BE2C (cell line): Measurements from ENCODE around the gene ANO9.

Experiments used
- DNase-seq: peaks from one replicate; pipeline ENCODE4 v3.0.0-alpha.2; 2020
- H3K27me3 ChIP-seq: fragments of 250-450 bp; sonication (Bioruptor Pico); 2 replicates; pipeline ENCODE4 v1.5.1; 2020; ENCODE audit warnings: mild to moderate bottlenecking
- H3K36me3 ChIP-seq: fragments of 250-450 bp; sonication (Bioruptor Pico); 2 replicates; pipeline ENCODE4 v1.5.1; 2020; ENCODE audit warnings: mild to moderate bottlenecking
- H3K4me1 ChIP-seq: fragments of 250-450 bp; sonication (Bioruptor Pico); 2 replicates; pipeline ENCODE4 v1.5.1; 2020
- H3K4me3 ChIP-seq: 2 replicates; pipeline ENCODE4 v1.5.1; 2011; ENCODE audit warnings: low read depth, low read length
- H3K9me3 ChIP-seq: fragments of 250-450 bp; sonication (Bioruptor Pico); 2 replicates; pipeline ENCODE4 v1.5.1; 2020
- TF ChIP-seq, protein P1 (sequence below): IDR thresholded peaks from 2 replicates; pipeline ENCODE4 v1.5.1; 2012; ENCODE audit warnings: mild to moderate bottlenecking, low read depth, low read length

The ANO9 gene

DNA sequence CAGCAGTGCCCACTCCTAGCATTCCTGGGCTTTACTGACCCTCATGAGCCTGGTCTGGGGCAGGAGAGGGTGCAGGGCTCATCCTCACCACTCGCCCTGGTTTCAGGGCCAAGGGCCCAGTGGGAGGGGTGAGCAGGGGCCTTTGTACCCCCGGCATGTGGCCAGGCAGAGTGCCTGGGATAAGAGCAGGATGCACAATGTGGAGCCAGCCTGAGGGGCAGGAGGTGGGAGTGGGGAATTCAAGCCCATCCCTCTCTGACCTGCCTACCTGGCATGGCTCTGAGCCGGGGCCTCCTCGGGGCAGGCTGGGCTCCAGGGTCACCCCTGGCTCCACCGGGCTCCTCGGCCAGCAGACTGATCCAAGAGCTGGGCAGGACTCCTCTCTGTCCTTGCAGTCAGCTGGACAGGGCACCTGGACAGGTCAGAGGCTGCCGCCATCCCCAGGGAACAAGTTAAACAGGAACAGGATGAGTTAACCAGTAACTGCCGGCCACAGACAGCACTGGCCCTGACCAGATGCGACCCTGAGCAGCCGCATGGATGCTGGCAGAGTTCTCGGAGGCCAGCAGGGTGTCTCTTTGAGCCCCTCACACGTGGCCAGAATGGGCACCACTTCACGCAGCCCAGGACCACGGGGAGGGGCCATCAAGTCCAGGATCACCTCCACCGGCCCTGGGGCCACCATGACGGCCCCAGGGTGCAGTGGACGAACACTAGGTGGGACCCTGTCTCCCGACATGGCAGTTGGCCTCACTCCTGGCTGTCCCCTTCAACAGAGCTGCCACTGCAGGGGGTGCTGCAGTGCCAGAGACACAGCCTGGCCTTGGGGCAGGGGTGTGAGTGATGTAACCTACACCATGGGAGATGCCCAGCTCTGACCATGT, 32.0 kb downstream of the ANO9 start:
- H3K36me3 ChIP-seq: no peaks in the 10 kb centered on the region
- peaks cover 4% of the 10 kb centered on the region for H3K27me3 ChIP-seq
- TF ChIP-seq, protein P1, sequence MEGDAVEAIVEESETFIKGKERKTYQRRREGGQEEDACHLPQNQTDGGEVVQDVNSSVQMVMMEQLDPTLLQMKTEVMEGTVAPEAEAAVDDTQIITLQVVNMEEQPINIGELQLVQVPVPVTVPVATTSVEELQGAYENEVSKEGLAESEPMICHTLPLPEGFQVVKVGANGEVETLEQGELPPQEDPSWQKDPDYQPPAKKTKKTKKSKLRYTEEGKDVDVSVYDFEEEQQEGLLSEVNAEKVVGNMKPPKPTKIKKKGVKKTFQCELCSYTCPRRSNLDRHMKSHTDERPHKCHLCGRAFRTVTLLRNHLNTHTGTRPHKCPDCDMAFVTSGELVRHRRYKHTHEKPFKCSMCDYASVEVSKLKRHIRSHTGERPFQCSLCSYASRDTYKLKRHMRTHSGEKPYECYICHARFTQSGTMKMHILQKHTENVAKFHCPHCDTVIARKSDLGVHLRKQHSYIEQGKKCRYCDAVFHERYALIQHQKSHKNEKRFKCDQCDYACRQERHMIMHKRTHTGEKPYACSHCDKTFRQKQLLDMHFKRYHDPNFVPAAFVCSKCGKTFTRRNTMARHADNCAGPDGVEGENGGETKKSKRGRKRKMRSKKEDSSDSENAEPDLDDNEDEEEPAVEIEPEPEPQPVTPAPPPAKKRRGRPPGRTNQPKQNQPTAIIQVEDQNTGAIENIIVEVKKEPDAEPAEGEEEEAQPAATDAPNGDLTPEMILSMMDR: no peak
- H3K9me3 ChIP-seq: no peaks in the 10 kb centered on the region
- H3K4me3 ChIP-seq: no peak overlapping the region
- no peak for DNase-seq
- H3K4me1 ChIP-seq: no peaks in the 10 kb centered on the region

- Histone ChIP-seq H3K9me3 (no peaks in the 10 kb centered on the region), H3K36me3 (no peaks in the 10 kb centered on the region), H3K4me1 (no peaks in the 10 kb centered on the region), H3K4me3 (no peak overlapping the region), H3K27me3 (peaks cover 4% of the 10 kb centered on the region)
- no peak for DNase-seq
- TF ChIP-seq, protein P1: no peak
These were observed 32.7 kb downstream of the ANO9 start for GRCh38 chr11:409008-409599.

DNA sequence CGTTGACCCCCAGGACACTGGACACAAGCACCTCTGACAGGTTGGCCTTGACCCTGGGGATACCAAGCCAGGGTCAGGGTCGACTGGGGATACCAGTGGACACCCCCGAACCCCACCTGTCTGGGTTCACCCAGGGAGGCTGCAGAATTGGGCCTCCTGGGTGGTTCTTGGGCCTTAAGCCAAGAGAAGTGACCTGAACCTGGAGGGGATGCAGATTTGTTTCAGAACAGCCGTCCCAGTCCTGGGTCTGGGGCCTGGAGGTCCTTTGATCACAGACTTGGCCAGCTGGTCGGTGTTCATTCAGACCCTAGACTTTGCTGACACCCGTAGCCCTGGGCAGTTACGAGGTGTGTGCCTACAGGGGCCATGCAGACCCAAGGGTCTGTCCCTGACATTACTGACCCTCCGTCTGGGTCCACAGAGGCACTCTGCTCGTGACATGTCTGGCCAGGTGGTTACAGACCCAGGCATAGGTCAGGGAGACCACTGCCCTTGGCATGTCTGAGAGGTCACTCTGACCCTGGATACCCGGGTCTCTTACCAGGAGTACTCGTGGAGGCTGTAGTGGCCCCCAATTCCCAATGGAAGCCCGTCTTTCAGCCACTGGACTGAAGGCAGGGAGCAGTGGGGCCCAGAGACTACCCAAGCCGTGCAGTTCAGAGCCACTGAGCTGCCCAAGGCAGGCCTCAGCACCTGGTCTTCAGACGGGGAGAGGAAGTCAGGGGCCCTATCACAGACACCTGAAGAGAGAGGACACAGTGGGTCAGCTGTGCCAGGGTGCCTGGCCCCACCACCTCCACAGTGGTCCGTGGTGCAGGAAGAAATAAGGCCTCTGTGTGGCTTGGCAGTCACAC, 33.4 kb downstream of the ANO9 start:
- TF ChIP-seq, protein P1: no peak
- H3K36me3 ChIP-seq: no peaks in the 10 kb centered on the region
- no peaks in the 10 kb centered on the region for H3K9me3 ChIP-seq
- H3K4me1 ChIP-seq: no peaks in the 10 kb centered on the region
- peaks cover 4% of the 10 kb centered on the region for H3K27me3 ChIP-seq
- no peak for DNase-seq
- no peak overlapping the region for H3K4me3 ChIP-seq

DNA sequence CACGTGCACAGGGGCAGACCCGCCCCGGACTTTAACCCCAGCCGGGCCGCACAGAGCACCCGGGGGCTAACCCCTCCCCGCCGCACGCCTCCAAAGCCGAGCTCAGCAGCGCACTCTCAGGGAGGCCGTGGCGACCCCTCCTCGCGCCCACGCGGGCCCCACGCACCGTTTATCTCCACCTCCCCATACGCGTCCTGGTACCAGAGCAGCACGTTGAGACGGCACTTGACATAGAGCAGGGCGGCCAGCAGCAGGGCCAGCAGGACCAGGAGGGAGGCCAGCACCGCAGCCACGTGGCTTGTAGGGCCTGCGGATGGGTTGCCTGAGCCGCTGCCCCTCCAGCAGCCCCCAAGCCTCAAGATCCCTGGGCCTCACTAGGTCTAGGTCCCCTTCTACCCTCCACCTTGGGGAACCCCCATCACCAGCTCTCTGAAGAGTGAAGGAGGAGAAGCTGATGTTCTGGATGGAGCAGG, 34.1 kb downstream of the ANO9 start:
- DNase-seq: no peak
- TF ChIP-seq, protein P1: no peak
- Histone ChIP-seq H3K4me3 (no peak overlapping the region), H3K36me3 (no peaks in the 10 kb centered on the region), H3K4me1 (no peaks in the 10 kb centered on the region), H3K27me3 (no peaks in the 10 kb centered on the region), H3K9me3 (no peaks in the 10 kb centered on the region)

DNA sequence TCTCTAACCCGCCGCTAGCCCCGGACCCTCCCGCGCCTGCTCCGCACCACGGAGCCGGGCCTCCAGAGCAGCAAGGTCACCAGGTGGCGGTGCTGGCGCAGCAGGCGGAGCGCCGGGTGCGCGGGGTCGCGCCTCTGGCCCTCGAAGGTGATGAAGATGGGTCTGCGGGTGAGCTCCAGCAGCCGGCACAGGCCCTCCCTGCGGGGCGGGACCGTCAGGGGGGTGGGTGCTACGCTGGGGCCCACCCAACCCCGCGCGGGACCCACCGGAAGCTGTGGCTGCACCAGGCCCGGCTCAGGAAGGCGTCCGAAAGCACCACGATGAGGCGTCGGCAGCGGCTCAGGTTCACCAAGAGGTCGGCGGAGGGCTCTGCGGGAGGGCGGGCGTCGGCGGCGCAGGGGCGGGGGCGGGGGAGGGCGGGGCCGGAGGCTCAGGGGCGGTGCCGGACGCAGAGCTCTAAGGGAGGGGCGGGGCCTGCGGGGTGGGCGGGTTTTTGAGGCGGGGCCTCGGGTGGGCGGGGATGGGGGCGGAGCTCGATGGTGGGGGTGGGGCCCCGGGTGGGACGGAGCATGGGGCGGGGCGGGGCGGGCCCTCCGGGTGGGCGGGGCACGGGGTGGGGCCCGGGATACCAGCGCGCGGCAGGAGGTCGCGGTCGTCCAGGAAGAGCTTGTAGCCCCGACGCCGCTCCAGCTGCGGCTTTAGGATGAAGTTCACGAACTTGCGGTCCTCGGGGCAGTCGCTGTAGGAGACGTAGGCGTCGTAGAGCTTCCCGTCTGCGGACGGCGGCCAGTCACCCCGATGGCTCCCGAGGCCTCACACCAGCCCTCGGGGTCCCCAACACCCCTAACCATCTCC, 34.8 kb downstream of the ANO9 start:
- Histone ChIP-seq H3K9me3 (no peaks in the 10 kb centered on the region), H3K36me3 (no peaks in the 10 kb centered on the region), H3K4me3 (peak overlapping the region; percentile 34), H3K4me1 (no peaks in the 10 kb centered on the region), H3K27me3 (no peaks in the 10 kb centered on the region)
- peak; percentile 72 for DNase-seq
- TF ChIP-seq, protein P1: no peak
